MCF 10A (cell line): ENCODE measurements around the gene CRELD2. TPM values are rescaled to one million over a fixed set of nuclear protein-coding genes. Genes with fewer than 3 reads are reported as not detected.
A peak's percentile ranks its signal among the peaks of the same experiment; 100 is the strongest.

ENCODE experiments used
- BruUV-seq: library from RNA; stranded (reverse); fragments of 400-500 nt; replicated peaks from 2 replicates; lab custom pipeline; 2021; lab: Mats Ljungman, UMichigan
- CTCF ChIA-PET: fragments of 300-600 bp; sonication (Branson Sonifier 250); formaldehyde crosslinking; extraction: SDS; loops from one replicate; lab custom pipeline; 2021; ENCODE audit warnings: antibody characterized with exemption, inconsistent platforms; lab: Yijun Ruan, JAX
- POLR2A ChIA-PET: fragments of 300-600, 350-650 bp; sonication (Branson Sonifier 250); formaldehyde crosslinking; extraction: SDS; loops from one replicate; lab custom pipeline; 2020; ENCODE audit warnings: antibody characterized with exemption, inconsistent platforms; lab: Yijun Ruan, JAX
- DNase-seq: peaks from one replicate; pipeline ENCODE4 v3.0.0-alpha.2; 2018; ENCODE audit not compliant: unreplicated experiment
- H3K27ac Mint-ChIP-seq: one replicate; pipeline ENCODE4 v1.8.0; 2022; ENCODE audit warnings: mild to moderate bottlenecking, low read depth, mixed read lengths; ENCODE audit not compliant: unreplicated experiment
- H3K27me3 Mint-ChIP-seq: one replicate; pipeline ENCODE4 v1.8.0; 2022; ENCODE audit warnings: mixed read lengths; ENCODE audit not compliant: insufficient read depth, unreplicated experiment
- H3K36me3 Mint-ChIP-seq: one replicate; pipeline ENCODE4 v1.8.0; 2022; ENCODE audit warnings: mild to moderate bottlenecking, moderate library complexity, mixed read lengths; ENCODE audit not compliant: insufficient read depth, unreplicated experiment
- H3K4me1 Mint-ChIP-seq: one replicate; pipeline ENCODE4 v1.8.0; 2022; ENCODE audit warnings: mixed read lengths; ENCODE audit not compliant: insufficient read depth, unreplicated experiment
- H3K4me3 Mint-ChIP-seq: one replicate; pipeline ENCODE4 v1.8.0; 2022; ENCODE audit warnings: mild to moderate bottlenecking, moderate library complexity, mixed read lengths; ENCODE audit not compliant: unreplicated experiment
- H3K9me3 Mint-ChIP-seq: one replicate; pipeline ENCODE4 v1.8.0; 2022; ENCODE audit warnings: mixed read lengths; ENCODE audit not compliant: unreplicated experiment
- intact Hi-C: fragments of 100-400 bp; cut with micrococcal nuclease; formaldehyde crosslinking; loops from 2 replicates; pipeline ENCODE4 v1.14.1; 2022
- total RNA-seq: library from RNA; stranded (reverse); gene quantifications from 2 replicates; pipeline ENCODE4 v1.2.3, GENCODE V29; 2022
- TF ChIP-seq, protein P1 (sequence below): fragments of 200-600 bp; IDR thresholded peaks from one replicate; pipeline ENCODE4 v1.8.0; 2022; ENCODE audit warnings: antibody characterized with exemption, mild to moderate bottlenecking; ENCODE audit not compliant: unreplicated experiment

Gene CRELD2
- total RNA-seq, 1 experiment from 2014 or later, result 70.7 TPM

DNA sequence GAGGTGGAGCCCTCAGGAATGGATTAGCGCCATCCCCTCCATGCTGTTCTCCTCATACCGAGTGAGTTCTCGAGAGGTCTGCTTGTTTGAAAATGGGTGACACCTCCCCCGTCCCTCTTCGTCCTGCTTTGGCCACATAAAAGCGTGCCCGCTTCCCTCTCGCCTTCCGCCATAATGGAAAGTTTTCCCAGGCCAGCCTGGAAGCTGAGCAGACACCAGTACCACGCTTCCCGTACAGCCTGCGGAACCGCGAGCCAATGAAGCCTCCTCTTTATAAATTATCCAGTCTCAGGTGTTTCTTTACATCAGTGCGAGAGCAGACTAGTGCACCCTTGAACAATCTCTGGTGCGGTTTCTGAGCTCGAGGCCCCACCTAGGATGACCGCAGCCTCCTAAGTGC, 13.0 kb upstream of the CRELD2 start:
- BruUV-seq, result no TSS peak
- Mint-ChIP-seq H3K4me3 (no peak overlapping the region), H3K9me3 (no peaks in the 10 kb centered on the region), H3K4me1 (no peaks in the 10 kb centered on the region), H3K27me3 (no peaks in the 10 kb centered on the region), H3K36me3 (peaks cover 45% of the 10 kb centered on the region), H3K27ac (no peak overlapping the region)
- TF ChIP-seq, protein P1, sequence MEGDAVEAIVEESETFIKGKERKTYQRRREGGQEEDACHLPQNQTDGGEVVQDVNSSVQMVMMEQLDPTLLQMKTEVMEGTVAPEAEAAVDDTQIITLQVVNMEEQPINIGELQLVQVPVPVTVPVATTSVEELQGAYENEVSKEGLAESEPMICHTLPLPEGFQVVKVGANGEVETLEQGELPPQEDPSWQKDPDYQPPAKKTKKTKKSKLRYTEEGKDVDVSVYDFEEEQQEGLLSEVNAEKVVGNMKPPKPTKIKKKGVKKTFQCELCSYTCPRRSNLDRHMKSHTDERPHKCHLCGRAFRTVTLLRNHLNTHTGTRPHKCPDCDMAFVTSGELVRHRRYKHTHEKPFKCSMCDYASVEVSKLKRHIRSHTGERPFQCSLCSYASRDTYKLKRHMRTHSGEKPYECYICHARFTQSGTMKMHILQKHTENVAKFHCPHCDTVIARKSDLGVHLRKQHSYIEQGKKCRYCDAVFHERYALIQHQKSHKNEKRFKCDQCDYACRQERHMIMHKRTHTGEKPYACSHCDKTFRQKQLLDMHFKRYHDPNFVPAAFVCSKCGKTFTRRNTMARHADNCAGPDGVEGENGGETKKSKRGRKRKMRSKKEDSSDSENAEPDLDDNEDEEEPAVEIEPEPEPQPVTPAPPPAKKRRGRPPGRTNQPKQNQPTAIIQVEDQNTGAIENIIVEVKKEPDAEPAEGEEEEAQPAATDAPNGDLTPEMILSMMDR, result no peak
- ChIA-PET CTCF (interaction anchor here (1.2 kb wide), 1 partner anchor 51 kb away, joined by 4 read pairs; no protein-coding TSS in a partner anchor), POLR2A (no interaction called here)
- DNase-seq, result no peak
- intact Hi-C loops, result no loop called here

GRCh38 chr22:49906071-49906798, 12.2 kb upstream of the CRELD2 start:
- H3K4me3 Mint-ChIP-seq, result no peak overlapping the region
- no peaks in the 10 kb centered on the region for H3K27me3 Mint-ChIP-seq
- intact Hi-C loops, result no loop called here
- CTCF ChIA-PET, result interaction anchor here (1.2 kb wide), 1 partner anchor 52 kb away, joined by 4 read pairs; no protein-coding TSS in a partner anchor
- DNase-seq, result no peak
- TF ChIP-seq, protein P1, result no peak
- H3K36me3 Mint-ChIP-seq, result peaks cover 48% of the 10 kb centered on the region
- POLR2A ChIA-PET, result no interaction called here
- H3K27ac Mint-ChIP-seq, result no peak overlapping the region
- no peaks in the 10 kb centered on the region for H3K9me3 Mint-ChIP-seq
- no TSS peak for BruUV-seq
- no peaks in the 10 kb centered on the region for H3K4me1 Mint-ChIP-seq

DNA sequence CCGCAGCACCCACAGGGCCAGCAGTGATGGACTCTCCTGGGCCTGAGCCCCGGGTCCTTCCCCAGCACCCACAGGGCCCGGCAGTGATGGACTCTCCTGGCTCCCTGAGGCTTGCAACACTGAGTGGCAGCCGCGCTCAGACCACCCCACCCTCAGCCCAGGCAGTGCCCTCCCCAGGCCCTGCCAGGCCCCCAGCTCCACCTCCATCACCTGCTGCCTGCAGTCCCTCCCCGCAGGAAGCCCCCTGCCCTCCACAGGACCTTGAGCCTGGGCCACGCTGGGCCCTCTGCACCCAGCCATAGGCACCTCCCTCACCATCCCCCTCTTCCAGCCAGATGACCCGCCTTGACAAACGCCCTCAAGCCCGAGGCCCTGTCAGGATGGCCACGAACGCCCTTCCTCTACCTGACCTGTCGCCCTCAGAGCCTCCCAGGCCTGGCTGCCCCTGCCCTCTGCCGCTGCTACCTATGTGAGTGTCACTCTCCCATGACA, 11.6 kb upstream of the CRELD2 start:
- DNase-seq, result no peak
- peaks cover 48% of the 10 kb centered on the region for H3K36me3 Mint-ChIP-seq
- intact Hi-C loops, result no loop called here
- no peak overlapping the region for H3K4me3 Mint-ChIP-seq
- no peaks in the 10 kb centered on the region for H3K27me3 Mint-ChIP-seq
- ChIA-PET POLR2A (no interaction called here), CTCF (no interaction called here)
- no TSS peak for BruUV-seq
- H3K27ac Mint-ChIP-seq, result no peak overlapping the region
- H3K4me1 Mint-ChIP-seq, result no peaks in the 10 kb centered on the region
- TF ChIP-seq, protein P1, result no peak
- no peaks in the 10 kb centered on the region for H3K9me3 Mint-ChIP-seq

GRCh38 chr22:49907807-49908206, 10.6 kb upstream of the CRELD2 start:
- POLR2A ChIA-PET, result no interaction called here
- no peaks in the 10 kb centered on the region for H3K27me3 Mint-ChIP-seq
- peak overlapping the region; percentile 12 for H3K27ac Mint-ChIP-seq
- H3K4me3 Mint-ChIP-seq, result no peak overlapping the region
- no TSS peak for BruUV-seq
- no peaks in the 10 kb centered on the region for H3K9me3 Mint-ChIP-seq
- TF ChIP-seq, protein P1, result no peak
- peaks cover 55% of the 10 kb centered on the region for H3K36me3 Mint-ChIP-seq
- CTCF ChIA-PET, result no interaction called here
- H3K4me1 Mint-ChIP-seq, result no peaks in the 10 kb centered on the region
- intact Hi-C loops, result no loop called here
- DNase-seq, result no peak
